Muscle layer of colon (tissue), 2 donors: Measurements from ENCODE around the gene ADAMTS16.

ENCODE experiments used
- H3K27ac ChIP-seq: one replicate; pipeline ENCODE4 v1.7.0; 2013; ENCODE audit warnings: low read depth, mild to moderate bottlenecking, low read length, moderate library complexity
- H3K27me3 ChIP-seq, 2 donors: one replicate each; pipeline ENCODE4 v1.7.0; 2013; ENCODE audit warnings: low read length in 2 of 2, mild to moderate bottlenecking in 2 of 2; ENCODE audit not compliant: insufficient read depth in 2 of 2, control insufficient read depth in 1 of 2
- H3K36me3 ChIP-seq: one replicate; pipeline ENCODE4 v1.7.0; 2013; ENCODE audit warnings: mild to moderate bottlenecking, low read length; ENCODE audit not compliant: insufficient read depth
- H3K4me1 ChIP-seq: one replicate; pipeline ENCODE4 v1.7.0; 2013; ENCODE audit warnings: mild to moderate bottlenecking, low read length; ENCODE audit not compliant: insufficient read depth
- H3K4me3 ChIP-seq, 2 donors: one replicate each; pipeline ENCODE4 v1.7.0; 2013; ENCODE audit warnings: low read length in 2 of 2, low read depth in 1 of 2, mild to moderate bottlenecking in 1 of 2, moderate library complexity in 1 of 2
- H3K9ac ChIP-seq: one replicate; pipeline ENCODE4 v1.7.0; 2013; ENCODE audit warnings: low read length
- H3K9me3 ChIP-seq: one replicate; pipeline ENCODE4 v1.7.0; 2013; ENCODE audit warnings: mild to moderate bottlenecking, low read length
- donor health status: abdominal sarcoma.
- donor health status: Adenocarcinoma of cecum.

Gene ADAMTS16

GRCh38 chr5:5294429-5294828, 154.3 kb downstream of the ADAMTS16 start:
- Histone ChIP-seq H3K4me1 (no peaks in the 10 kb centered on the region), H3K9me3 (no peaks in the 10 kb centered on the region), H3K27ac (no peak overlapping the region)

GRCh38 chr5:5295351-5295750, 155.2 kb downstream of the ADAMTS16 start:
- H3K36me3 ChIP-seq = no peaks in the 10 kb centered on the region
- no peak overlapping the region for H3K9ac ChIP-seq
- H3K27me3 ChIP-seq = no peaks in the 10 kb centered on the region
- no peaks in the 10 kb centered on the region for H3K4me1 ChIP-seq
- no peak overlapping the region for H3K27ac ChIP-seq
- H3K4me3 ChIP-seq = no peak overlapping the region
- no peaks in the 10 kb centered on the region for H3K9me3 ChIP-seq

More at GRCh38 chr5:5294429-5294828, 154.3 kb downstream of the ADAMTS16 start:
- H3K36me3 ChIP-seq = no peaks in the 10 kb centered on the region
- H3K4me3 ChIP-seq = no peak overlapping the region
- no peaks in the 10 kb centered on the region for H3K27me3 ChIP-seq
- no peak overlapping the region for H3K9ac ChIP-seq

GRCh38 chr5:5296051-5296450, 155.9 kb downstream of the ADAMTS16 start:
- Histone ChIP-seq H3K36me3 (no peaks in the 10 kb centered on the region), H3K9ac (no peak overlapping the region), H3K4me3 (no peak overlapping the region), H3K9me3 (no peaks in the 10 kb centered on the region), H3K4me1 (no peaks in the 10 kb centered on the region), H3K27ac (no peak overlapping the region), H3K27me3 (no peaks in the 10 kb centered on the region)

GRCh38 chr5:5297432-5298067, 157.4 kb downstream of the ADAMTS16 start:
- no peaks in the 10 kb centered on the region for H3K9me3 ChIP-seq
- no peaks in the 10 kb centered on the region for H3K27me3 ChIP-seq
- no peak overlapping the region for H3K9ac ChIP-seq
- no peaks in the 10 kb centered on the region for H3K36me3 ChIP-seq
- no peaks in the 10 kb centered on the region for H3K4me1 ChIP-seq
- no peak overlapping the region for H3K27ac ChIP-seq
- H3K4me3 ChIP-seq = no peak overlapping the region

GRCh38 chr5:5298068-5298633, 158.0 kb downstream of the ADAMTS16 start:
- Histone ChIP-seq H3K27me3 (no peaks in the 10 kb centered on the region), H3K9ac (no peak overlapping the region), H3K9me3 (no peaks in the 10 kb centered on the region), H3K4me3 (no peak overlapping the region), H3K27ac (no peak overlapping the region), H3K4me1 (no peaks in the 10 kb centered on the region), H3K36me3 (no peaks in the 10 kb centered on the region)

GRCh38 chr5:5298841-5299541, 158.9 kb downstream of the ADAMTS16 start:
- H3K9ac ChIP-seq = no peak overlapping the region
- H3K36me3 ChIP-seq = no peaks in the 10 kb centered on the region
- H3K27ac ChIP-seq = no peak overlapping the region
- H3K4me1 ChIP-seq = no peaks in the 10 kb centered on the region
- H3K4me3 ChIP-seq = no peak overlapping the region
- no peaks in the 10 kb centered on the region for H3K9me3 ChIP-seq
- H3K27me3 ChIP-seq = no peaks in the 10 kb centered on the region

GRCh38 chr5:5301176-5301575, 161.0 kb downstream of the ADAMTS16 start:
- Histone ChIP-seq H3K27ac (no peak overlapping the region), H3K4me1 (no peaks in the 10 kb centered on the region), H3K4me3 (no peak overlapping the region), H3K27me3 (no peaks in the 10 kb centered on the region), H3K9ac (no peak overlapping the region), H3K9me3 (no peaks in the 10 kb centered on the region), H3K36me3 (no peaks in the 10 kb centered on the region)

- Histone ChIP-seq H3K9me3 (no peaks in the 10 kb centered on the region), H3K36me3 (no peaks in the 10 kb centered on the region), H3K4me1 (no peaks in the 10 kb centered on the region), H3K27ac (no peak overlapping the region), H3K27me3 (no peaks in the 10 kb centered on the region), H3K9ac (no peak overlapping the region), H3K4me3 (no peak overlapping the region)
Measured at GRCh38 chr5:5302201-5302600, 162.1 kb downstream of the ADAMTS16 start.

- H3K4me3 ChIP-seq = no peak overlapping the region
- no peak overlapping the region for H3K9ac ChIP-seq
- no peak overlapping the region for H3K27ac ChIP-seq
- no peaks in the 10 kb centered on the region for H3K27me3 ChIP-seq
- no peaks in the 10 kb centered on the region for H3K9me3 ChIP-seq
- H3K4me1 ChIP-seq = no peaks in the 10 kb centered on the region
- no peaks in the 10 kb centered on the region for H3K36me3 ChIP-seq
Measured at GRCh38 chr5:5303242-5303641, 163.1 kb downstream of the ADAMTS16 start.

GRCh38 chr5:5304361-5305020, 164.4 kb downstream of the ADAMTS16 start:
- no peaks in the 10 kb centered on the region for H3K4me1 ChIP-seq
- no peak overlapping the region for H3K27ac ChIP-seq
- H3K9me3 ChIP-seq = no peaks in the 10 kb centered on the region
- no peak overlapping the region for H3K4me3 ChIP-seq
- H3K27me3 ChIP-seq = no peaks in the 10 kb centered on the region
- H3K9ac ChIP-seq = no peak overlapping the region
- no peaks in the 10 kb centered on the region for H3K36me3 ChIP-seq

- Histone ChIP-seq H3K9ac (no peak overlapping the region), H3K27ac (no peak overlapping the region), H3K4me1 (no peaks in the 10 kb centered on the region)
Measured at GRCh38 chr5:5306696-5307095, 166.6 kb downstream of the ADAMTS16 start.

More at GRCh38 chr5:5306696-5307095, 166.6 kb downstream of the ADAMTS16 start:
- no peaks in the 10 kb centered on the region for H3K36me3 ChIP-seq
- H3K4me3 ChIP-seq = no peak overlapping the region
- no peaks in the 10 kb centered on the region for H3K9me3 ChIP-seq
- no peaks in the 10 kb centered on the region for H3K27me3 ChIP-seq
